Measurements from ENCODE around the gene RASAL1.

The RASAL1 gene

DNA sequence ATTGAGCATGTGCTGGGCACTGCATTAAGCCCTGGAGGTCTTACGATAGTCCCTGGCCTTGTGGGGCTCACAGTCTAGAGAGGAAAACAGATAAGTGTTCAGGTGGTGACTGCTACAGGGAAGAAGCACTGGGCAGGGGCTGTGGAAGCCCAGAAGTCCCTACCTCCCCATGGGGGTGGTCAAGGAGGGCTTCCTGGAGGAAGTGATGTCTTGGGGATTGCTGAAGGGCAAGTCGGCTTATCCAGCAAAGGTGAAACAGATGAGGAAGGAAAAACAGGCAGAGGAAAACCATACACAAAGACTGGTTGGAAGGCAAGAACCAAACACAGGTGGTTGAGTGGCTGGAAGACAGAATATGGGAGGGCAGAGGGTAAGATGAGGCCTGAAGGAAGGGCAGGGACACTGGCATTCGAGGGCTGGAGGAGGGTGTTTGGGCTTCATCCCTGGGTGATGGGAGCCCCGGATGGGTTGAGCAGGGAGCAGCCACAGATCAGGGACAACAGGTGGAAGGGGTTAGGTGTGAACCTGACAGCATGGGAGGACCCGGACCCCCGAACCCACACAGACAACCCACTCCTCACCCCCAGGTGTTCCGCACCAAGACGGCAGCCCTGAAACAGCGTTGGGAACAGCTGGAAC lies 16.8 kb upstream of the RASAL1 start:
- TF ChIP-seq, protein P1, sequence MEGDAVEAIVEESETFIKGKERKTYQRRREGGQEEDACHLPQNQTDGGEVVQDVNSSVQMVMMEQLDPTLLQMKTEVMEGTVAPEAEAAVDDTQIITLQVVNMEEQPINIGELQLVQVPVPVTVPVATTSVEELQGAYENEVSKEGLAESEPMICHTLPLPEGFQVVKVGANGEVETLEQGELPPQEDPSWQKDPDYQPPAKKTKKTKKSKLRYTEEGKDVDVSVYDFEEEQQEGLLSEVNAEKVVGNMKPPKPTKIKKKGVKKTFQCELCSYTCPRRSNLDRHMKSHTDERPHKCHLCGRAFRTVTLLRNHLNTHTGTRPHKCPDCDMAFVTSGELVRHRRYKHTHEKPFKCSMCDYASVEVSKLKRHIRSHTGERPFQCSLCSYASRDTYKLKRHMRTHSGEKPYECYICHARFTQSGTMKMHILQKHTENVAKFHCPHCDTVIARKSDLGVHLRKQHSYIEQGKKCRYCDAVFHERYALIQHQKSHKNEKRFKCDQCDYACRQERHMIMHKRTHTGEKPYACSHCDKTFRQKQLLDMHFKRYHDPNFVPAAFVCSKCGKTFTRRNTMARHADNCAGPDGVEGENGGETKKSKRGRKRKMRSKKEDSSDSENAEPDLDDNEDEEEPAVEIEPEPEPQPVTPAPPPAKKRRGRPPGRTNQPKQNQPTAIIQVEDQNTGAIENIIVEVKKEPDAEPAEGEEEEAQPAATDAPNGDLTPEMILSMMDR (conservative IDR thresholded peaks at IDR 0.05; ENCODE audit: low read depth): no peak
- POLR2A ChIA-PET (ENCODE audit: low non-redundant PET): interaction anchor here (0.6 to 0.7 kb wide), 2 partner anchors 333 to 441 kb away, joined by 3 to 4 read pairs; no protein-coding TSS in a partner anchor
- CTCF ChIA-PET: interaction anchor here (0.8 to 3.1 kb wide), 8 partner anchors 14 to 159 kb away, joined by 3 to 13 read pairs (median 5); partner anchors contain the start of gene RASAL1
- no peak for DNase-seq (ENCODE audit: low spot score)
- H3K27ac ChIP-seq: no peak overlapping the region; the same call in 1 of the 2 replicates

DNA sequence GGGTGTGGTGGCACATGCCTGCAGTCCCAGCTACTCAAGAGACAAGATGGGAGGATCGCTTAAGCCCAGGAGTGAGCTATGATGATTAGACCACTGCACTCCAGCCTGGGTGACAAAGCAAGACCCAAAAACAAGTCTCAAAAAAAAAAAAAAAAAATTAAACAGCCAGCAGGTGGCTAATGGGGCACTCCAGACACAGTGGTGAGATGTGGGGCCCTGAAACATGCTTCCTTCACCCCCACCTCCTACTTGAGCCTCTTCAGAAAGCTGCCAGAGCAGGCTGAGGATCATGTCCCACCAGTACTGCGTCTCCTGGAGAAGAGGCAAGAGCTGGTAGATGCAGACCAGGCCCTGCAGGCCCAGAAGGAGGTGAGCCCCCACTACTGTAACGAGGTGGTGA lies 16.1 kb upstream of the RASAL1 start:
- no peak for DNase-seq (ENCODE audit: low spot score)
- TF ChIP-seq, protein P1 (conservative IDR thresholded peaks at IDR 0.05; ENCODE audit: low read depth): no peak
- ChIA-PET CTCF (interaction anchor here (1.0 kb wide), 1 partner anchor 16 kb away, joined by 3 read pairs; the partner anchor contains the start of gene RASAL1), POLR2A (ENCODE audit: low non-redundant PET) (interaction anchor here (0.7 kb wide), 1 partner anchor 332 kb away, joined by 4 read pairs; no protein-coding TSS in a partner anchor)
- no peak overlapping the region for H3K27ac ChIP-seq

DNA sequence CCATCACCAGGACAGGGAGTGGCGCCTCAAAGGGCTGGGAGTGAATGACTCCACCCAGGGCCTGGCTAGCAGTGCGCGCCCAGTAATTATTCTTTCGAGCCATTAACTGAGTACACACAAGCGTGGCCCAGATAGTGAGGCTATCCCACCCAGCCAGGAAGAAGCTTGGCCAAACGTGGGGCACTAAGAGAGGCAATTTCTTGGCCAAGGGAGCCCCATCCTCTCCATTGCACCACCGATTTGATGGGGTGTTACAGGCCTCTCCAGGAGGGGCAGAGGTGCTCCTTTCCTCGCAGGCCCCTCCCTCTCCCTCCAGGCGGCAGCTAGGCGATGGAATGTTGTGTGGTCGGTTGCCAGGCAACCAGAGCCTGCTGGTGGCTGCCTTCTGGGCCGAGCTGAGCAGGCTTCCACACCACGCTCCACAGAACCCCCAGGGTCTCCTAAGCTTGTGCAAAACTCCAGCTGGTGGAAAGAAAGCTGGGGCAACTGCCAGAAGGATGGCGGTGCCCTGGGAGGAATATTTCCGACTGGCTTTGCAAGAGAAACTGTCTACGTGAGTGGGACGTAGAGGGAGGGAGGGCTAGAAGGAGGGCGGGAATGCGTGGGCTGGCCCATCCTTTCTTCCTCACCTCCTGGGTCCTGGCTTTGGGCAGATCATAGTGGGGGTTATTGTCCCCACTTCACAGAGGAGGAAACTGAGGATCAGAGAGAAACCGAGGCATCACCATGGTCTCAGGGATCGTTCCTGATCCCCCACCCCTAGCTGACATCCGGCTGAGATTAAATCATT lies 14.0 kb upstream of the RASAL1 start, which contains the start of gene CFAP73:
Gene CFAP73, plus strand, starts transcription at position 364 of the 790 bp plus-strand sequence. Its CDS starts 134 bp downstream, at position 498.
- ChIA-PET POLR2A (ENCODE audit: low non-redundant PET) (no interaction called here), CTCF (interaction anchor here (1.0 to 1.5 kb wide), 3 partner anchors 25 to 113 kb away, joined by 3 to 4 read pairs (median 4); no protein-coding TSS in a partner anchor)
- peak within 1 kb of the TSS; percentile 51 for H3K27ac ChIP-seq
- peak; percentile 84 for DNase-seq (ENCODE audit: low spot score)
- TF ChIP-seq, protein P1 (conservative IDR thresholded peaks at IDR 0.05; ENCODE audit: low read depth): no peak

- ChIA-PET POLR2A (ENCODE audit: low non-redundant PET) (no interaction called here), CTCF (no interaction called here)
- TF ChIP-seq, protein P1 (conservative IDR thresholded peaks at IDR 0.05; ENCODE audit: low read depth): no peak
- DNase-seq (ENCODE audit: low spot score): no peak
- H3K27ac ChIP-seq: no peak overlapping the region
Observed at GRCh38 chr12:113146999-113147398, 11.4 kb upstream of the RASAL1 start.

GRCh38 chr12:113145720-113146551 lies 10.4 kb upstream of the RASAL1 start:
- POLR2A ChIA-PET (ENCODE audit: low non-redundant PET): no interaction called here
- TF ChIP-seq, protein P1 (conservative IDR thresholded peaks at IDR 0.05; ENCODE audit: low read depth): no peak
- DNase-seq (ENCODE audit: low spot score): no peak
- CTCF ChIA-PET: no interaction called here
- H3K27ac ChIP-seq: no peak overlapping the region

DNA sequence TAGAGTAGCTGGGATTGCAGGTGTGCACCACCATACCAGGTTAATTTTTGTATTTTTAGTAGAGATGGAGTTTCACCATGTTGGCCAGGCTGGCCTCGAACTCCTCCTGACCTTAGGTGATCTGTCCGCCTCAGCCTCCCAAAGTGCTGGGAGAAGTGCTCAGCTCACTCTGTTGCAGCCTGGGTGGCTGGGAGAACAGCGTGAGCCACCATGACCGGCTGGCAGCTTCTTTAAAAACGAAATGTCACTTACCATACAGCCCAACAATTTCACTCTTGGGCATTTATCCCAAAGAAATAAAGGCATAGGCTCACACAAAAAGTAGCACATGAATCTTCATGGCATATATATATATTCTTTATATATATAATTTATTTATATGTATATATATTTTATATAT lies 9.2 kb upstream of the RASAL1 start:
- POLR2A ChIA-PET (ENCODE audit: low non-redundant PET): no interaction called here
- TF ChIP-seq, protein P1 (conservative IDR thresholded peaks at IDR 0.05; ENCODE audit: low read depth): no peak
- CTCF ChIA-PET: no interaction called here
- H3K27ac ChIP-seq: no peak overlapping the region
- DNase-seq (ENCODE audit: low spot score): no peak
